SH-SY5Y (cell line): ENCODE measurements around the gene ANKRD63.

Source experiments
- GATA2 ChIP-seq: IDR thresholded peaks from 2 replicates; pipeline ENCODE4 v1.6.1; 2011; ENCODE audit warnings: mild to moderate bottlenecking, low read depth, low read length
- GATA3 ChIP-seq: IDR thresholded peaks from 2 replicates; pipeline ENCODE4 v1.6.1; 2011; ENCODE audit warnings: low read depth, mild to moderate bottlenecking, low read length, moderate library complexity

- TF ChIP-seq GATA2: no peak
- TF ChIP-seq GATA3: no peak
Measured at GRCh38 chr15:40327457-40327856, 44.6 kb upstream of the ANKRD63 start.
